GM18505 (cell line): ENCODE measurements around the gene PLSCR4.

Source experiments
- ATAC-seq: cut with Tn5 transposase; IDR thresholded peaks from one replicate; pipeline ENCODE4 v1.9.1; 2021; ENCODE audit not compliant: unreplicated experiment
- POLR2A ChIP-seq: IDR thresholded peaks from 4 replicates; pipeline ENCODE4 v1.6.1; 2011; ENCODE audit warnings: borderline replicate concordance; ENCODE audit not compliant: insufficient read depth, insufficient read length; ENCODE audit errors: extremely low read depth

Gene PLSCR4

DNA sequence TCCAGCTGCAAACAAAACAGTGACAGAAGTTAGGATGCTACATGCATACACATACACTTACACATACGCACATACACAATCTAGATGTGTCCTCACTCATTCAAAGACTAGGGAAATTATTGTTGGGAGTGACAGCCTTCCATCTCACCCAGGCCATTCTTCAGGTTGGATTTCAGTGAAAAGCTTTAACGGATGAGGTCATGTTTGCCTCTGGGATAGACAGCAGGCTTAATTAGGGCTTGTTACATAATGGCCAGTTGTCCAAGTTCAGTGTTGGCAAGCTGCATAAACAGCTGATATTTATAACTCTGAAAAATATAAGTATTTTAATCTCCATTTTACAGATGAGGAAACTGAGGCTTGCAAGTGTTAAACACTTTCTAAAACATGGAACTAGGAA is 54.1 kb downstream of the PLSCR4 start:
- ATAC-seq: no peak
- TF ChIP-seq POLR2A: no peak

DNA sequence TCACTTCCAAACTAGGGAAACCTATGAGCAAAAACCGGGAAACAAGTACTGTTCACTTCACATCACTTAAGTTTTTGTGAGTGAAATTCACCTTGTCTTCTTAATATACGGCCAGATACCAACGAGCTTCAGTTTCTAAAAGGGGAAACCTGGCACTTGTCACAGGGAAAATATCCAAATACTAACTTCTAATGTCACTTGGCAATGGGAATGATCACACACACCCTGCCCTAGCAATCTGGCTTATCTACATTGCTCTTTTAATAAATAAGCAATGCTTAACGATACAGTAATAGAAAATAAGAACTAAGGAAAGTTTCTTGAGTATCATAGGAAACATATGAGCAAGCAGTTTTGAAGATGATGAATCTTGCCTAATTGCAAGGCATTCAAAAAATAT is 55.3 kb downstream of the PLSCR4 start:
- TF ChIP-seq POLR2A: no peak
- ATAC-seq: no peak

DNA sequence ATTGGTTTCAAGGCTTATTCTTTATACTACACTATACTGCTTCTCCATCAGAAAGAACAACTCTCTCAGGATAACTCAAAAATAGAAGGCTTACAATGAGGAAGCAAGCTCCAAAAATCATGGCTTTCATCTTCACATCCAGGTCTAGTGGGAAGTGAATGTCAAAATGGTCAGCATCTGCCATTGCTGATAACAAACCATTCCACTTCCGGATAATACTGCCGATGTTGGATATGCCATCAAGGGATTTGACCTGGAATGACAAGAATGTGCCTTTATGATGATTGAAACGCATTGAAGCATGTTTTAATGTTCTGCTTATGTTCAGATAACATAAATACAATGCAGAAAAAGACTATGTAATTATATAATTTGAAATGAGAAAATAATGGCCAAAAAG is 55.9 kb downstream of the PLSCR4 start:
- TF ChIP-seq POLR2A: no peak
- no peak for ATAC-seq

DNA sequence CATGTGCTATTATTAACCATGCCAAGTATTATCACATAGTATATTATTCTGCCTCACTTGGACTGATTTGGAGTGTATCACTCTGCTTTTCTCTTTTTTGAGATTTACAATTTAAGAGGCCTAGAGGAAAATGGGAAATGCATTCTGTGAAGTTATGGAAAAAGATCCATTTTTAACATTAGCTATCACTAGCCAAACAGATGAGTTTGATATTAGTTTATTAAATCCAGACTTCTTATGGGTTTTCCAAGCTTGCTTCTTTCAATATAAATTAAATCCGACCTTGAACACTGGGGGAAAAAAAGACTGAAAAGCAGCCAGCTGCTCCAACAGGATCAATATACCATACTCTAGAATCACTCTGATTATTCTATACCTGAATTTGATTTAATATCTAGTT is 59.9 kb downstream of the PLSCR4 start:
- TF ChIP-seq POLR2A: no peak
- no peak for ATAC-seq

DNA sequence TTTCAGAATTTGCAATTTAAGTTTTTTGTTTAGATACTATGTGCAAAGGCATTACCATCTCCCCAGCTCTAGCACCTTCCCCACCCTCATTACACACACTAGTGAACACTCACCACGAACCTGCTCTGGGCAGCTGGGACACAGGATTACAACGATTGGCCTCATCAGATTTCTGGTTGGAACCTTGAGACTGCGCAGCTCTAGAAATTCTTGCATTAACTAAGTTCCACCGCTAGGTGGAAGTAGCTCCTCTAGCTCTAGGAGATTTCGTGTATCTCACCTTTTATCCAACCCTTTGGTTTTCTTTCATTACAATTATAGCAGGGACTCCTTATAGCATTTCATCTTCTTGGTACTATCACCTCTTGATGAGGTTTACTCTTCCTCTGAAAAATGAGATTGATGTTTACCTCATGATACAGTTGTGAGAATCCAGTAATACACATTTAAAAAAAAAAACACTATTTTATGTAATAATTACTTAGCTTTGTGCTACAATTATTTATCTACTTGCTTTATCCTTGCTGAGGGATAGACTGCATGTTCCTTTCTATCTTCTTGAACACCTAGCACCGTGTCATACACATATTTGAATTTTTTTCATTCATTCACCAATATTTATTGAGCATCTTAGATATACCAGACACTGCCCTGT is 61.3 kb downstream of the PLSCR4 start:
- no peak for TF ChIP-seq POLR2A
- peak; percentile 94 for ATAC-seq

DNA sequence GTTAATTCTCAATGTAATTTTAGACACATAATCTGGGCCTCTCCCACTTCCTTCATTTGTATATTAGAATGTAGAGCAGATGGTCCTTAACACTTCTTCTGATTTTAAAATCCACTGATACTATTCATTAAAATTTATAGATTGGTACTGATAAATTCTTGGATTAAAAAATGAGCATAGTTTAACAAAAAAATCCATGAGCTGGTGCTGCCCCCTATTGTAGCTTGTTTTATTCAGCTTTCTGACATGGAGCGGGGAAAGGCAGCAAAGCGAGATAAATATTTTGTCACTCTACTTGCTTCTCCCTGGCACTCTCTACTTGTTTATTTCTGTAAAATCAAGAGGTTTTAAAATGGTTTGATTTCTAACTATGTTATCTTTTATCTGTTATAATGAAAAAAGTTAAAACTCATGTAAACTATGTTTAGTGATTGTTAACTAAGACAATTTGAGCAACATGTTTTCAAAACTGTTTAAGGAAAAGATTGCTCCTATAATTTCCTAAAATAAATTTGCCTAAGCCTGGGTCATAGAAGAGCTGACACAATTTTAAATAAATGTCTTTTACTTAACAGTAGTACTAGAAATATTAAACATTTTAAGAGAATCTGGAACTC is 63.5 kb downstream of the PLSCR4 start:
- no peak for TF ChIP-seq POLR2A
- no peak for ATAC-seq

DNA sequence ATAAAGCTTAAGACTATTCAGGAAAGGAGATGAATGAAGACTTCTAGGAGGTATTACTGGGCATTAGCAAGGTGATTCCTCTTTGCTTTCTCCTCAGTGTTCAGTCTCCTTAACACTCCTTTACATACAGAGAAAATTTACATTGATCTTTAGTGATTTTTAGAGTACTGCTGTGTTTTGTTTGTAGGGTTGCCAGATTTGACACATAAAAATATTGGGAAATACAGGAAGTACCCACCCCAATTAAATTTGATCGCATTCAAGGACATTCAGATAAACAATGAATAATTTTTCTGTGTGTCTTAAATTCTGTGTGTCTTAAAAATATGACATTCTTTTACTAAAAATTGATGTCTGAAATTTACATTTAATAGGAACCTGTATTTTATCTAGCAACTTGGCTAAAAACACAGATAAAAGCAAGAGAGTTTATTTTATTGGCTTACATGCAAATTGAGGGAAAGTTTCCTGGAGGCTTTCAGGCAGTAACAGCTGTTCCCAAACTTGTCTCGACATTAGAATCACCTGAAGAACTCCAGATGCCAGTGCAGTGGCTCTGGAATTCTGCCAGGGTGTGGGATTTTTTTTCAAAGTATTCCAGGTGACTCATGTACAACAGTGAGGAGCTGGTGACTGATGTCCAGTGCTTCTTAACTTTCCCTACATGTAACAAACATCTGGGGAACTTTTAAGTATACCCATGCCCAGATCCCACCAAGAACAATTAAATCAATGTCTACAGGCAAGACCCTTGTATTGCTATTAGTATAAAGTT is 66.5 kb downstream of the PLSCR4 start:
- TF ChIP-seq POLR2A: no peak
- ATAC-seq: no peak

DNA sequence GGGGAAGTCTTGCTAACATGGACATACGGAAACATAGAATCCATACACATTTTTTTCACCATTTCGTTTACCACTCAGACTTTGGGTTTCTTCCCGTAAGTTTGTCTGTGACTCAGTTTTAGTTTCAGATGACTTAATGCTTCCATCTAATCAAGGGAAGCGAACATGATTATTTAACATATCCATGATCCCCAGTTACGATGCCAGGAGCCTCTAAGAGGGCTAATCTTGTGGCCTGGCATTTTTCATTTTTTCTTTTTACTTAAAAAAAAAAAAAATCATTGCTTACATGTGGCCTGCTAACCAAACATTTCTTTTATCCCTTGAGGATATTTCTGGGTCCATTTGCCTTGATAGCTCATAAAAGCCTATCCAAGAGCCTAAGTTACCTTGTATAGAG is 69.7 kb downstream of the PLSCR4 start:
- TF ChIP-seq POLR2A: no peak
- no peak for ATAC-seq

DNA sequence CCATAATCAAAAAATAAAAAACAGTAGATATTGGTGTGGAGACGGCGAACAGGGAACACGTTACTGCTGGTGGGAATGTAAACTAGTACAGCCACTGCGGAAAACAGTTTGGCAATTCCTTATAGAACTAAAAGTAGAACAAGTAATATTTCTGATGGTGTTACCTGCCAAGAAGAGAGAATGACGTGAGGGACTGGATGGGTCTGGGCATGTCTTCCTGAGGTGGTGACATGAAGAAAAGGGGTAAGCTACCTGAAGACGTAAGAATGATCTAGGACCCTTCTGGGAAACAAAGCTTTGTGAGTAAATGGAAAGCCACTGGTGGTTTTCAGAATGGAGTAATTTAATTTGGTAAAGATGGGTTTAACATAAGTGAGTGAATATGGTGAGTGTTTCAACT is 70.5 kb downstream of the PLSCR4 start:
- no peak for ATAC-seq
- no peak for TF ChIP-seq POLR2A

DNA sequence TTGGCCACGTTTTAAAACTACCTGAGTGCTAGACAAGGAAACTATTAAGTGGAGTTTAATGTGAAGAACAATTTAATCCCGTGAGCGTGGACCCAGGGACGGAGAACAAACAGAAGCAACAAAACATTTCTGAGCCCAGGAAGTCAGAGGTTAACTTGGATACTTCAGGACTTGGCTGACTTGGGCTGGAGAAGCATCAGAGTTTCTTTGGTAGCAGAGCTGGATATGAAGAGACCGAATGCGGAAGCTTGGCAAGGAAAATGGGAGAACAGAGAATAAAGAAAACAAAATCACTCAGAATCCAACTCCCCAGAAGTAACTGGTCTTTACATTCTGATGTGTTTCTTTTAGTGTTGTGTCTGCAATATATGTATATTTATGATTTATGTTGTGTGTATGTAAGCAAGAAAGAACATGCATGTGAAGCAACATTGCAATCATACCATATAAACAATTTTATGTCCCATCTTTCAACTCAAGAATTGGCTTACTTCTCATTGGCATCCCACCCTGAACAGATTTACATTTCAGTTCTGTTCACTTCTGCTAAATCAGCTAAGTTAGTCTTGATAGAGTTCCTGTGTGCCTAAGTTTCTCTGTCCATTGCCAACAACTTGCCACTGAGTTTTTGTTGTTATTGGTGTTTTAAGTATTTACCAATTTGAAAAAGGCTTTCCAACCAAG is 72.8 kb downstream of the PLSCR4 start:
- no peak for ATAC-seq
- no peak for TF ChIP-seq POLR2A

DNA sequence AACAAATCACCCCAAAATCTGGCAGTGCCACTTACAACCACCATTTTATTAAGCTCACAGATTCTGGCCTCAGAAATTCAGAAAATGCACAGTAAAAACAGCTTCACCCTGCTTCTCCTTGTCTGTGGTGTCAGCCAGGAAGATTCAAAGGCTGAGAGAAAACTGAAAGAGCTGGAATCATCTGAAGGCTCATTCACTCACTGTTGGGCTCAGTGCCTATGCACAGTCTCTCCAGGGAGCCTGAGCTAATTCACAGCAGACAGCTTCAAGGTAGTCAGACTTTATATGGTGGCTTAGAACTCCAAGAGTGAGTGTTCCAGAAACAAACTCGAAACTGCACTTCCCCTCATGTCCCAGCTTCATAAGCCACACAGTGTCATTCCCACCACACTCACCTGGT is 73.4 kb downstream of the PLSCR4 start:
- no peak for ATAC-seq
- no peak for TF ChIP-seq POLR2A

DNA sequence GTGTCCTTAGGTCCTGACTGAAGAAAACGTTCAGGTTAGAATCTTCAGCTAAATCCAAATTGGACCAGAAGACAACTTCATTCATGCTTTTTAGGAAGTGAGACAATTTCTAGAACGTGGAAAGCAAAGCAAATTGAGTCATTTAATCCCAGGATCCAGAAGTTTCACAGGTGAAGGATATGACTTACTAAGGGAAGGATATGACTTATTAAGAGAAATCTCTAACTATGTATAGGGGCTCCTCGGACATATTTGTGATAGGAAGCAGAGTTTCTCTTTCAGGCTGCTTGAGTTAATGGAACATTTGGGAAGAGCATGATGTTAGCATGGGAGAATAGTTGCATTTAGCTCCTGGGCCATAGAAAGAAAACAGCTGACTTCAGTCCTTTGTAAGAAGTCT is 73.8 kb downstream of the PLSCR4 start:
- no peak for TF ChIP-seq POLR2A
- no peak for ATAC-seq

DNA sequence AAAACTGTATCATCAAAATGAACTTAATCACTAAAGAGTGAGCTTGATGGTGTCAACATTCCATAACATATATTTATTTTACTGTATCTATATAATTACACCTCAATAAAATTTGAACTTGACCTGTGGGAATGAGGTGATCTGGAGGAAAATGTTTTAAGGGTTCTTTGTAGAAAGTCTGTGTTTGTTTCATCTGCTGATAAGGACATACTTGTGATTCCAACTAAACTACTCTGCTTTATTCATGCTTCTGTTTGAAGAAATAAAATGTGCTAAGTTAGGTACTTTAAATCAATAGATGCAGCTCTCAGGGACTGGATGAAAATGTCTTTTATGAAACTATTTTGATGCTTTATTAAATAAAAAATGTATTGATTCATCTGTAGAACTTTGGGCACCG is 78.3 kb downstream of the PLSCR4 start:
- no peak for ATAC-seq
- TF ChIP-seq POLR2A: no peak
